GM11168 (cell line): Measurements from ENCODE around the gene SYCE1L.

ENCODE experiments used
- in situ Hi-C: fragments of 300-500 bp; cut with MboI; formaldehyde crosslinking; loops from one replicate; pipeline ENCODE4 v1.12.0; 2022; ENCODE audit warnings: low sequenced_read_pairs; ENCODE audit not compliant: unreplicated experiment

SYCE1L gene

DNA sequence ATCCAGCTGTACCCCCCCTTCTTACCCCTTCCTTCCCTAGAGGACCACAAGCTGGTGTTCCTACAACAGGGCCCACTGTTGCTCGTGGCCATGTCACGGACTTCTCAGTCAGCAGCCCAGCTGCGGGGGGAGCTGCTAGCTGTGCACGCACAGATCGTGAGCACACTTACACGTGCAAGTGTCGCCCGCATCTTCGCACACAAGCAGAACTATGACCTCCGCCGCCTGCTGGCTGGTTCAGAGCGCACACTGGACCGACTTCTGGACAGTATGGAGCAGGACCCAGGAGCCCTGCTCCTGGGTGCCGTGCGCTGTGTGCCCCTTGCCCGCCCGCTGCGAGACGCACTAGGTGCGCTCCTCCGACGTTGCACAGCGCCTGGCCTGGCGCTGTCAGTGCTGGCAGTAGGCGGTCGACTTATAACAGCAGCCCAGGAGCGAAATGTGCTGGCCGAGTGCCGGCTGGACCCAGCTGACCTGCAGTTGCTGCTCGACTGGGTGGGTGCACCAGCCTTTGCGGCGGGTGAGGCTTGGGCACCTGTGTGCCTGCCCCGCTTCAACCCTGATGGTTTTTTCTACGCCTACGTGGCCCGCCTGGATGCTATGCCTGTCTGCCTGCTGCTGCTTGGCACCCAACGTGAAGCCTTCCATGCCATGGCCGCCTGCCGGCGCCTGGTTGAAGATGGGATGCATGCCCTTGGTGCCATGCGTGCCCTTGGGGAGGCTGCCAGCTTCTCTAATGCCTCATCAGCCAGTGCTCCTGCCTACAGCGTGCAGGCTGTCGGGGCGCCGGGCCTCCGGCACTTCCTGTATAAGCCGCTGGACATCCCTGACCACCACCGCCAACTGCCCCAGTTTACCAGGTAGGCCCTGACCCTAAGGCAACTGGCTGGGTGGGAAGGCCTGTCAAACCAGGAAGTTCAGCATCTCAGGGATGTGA, 4.6 kb upstream of the SYCE1L start:
- in situ Hi-C loops, result no loop called here

DNA sequence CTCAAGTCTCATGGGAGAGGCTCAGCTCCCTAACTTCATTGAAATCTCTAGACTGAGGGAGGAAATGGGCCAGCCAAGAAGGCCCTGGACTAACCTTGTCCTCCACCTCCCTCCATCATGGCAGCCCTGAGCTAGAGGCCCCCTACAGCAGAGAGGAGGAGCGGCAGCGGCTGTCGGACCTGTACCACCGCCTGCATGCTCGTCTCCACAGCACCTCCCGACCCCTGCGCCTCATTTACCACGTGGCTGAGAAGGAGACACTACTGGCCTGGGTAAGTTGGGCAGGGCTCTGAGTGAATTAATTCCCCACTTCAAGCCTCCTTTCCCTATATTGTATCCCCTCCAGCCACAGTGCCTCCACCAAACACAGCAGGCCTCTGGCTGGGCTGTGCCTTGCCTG, 3.8 kb upstream of the SYCE1L start:
- in situ Hi-C loops, result no loop called here

DNA sequence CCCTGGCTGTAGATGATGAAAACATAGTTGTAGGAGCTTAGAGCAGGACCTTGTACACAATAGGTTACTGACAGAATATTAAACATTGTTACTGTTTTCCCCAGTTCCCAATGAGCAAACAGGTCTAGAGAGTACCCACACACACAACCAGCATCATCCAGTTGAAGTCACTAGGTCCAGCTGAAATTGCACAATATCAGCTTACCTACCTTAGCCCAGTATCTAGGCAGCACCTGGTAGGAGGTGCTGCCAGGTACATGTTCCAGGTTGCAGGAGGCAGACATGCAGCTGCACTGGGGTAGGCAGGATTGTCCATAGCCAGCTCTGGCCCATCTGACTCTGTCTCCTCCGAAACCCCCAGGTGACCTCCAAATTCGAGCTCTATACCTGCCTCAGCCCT, 1.5 kb upstream of the SYCE1L start:
- in situ Hi-C loops, result no loop called here

- in situ Hi-C loops, result no loop called here
Observed at GRCh38 chr16:77206533-77206932, 7.3 kb downstream of the SYCE1L start.

GRCh38 chr16:77207030-77207429, 7.8 kb downstream of the SYCE1L start:
- in situ Hi-C loops, result no loop called here

DNA sequence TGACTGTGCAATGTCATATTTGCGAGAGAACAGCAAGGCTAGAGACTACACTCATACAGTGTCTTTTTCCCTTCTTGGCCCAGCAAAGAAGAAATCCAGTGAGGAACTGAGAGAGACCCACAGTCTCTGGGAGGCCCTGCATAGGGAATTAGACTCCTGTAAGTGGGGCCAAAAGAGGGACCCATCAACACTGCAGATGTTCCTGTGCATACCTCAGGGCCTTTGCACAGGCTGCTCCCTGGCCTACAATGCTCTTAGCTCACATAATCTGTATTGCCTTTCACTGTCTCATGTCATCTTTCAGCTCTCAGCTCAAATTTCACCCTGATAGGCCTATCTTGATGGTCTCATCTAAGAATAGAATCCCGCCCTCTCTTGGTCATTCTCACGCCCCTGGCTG, 9.2 kb downstream of the SYCE1L start:
- in situ Hi-C loops, result no loop called here

GRCh38 chr16:77211880-77212740, 12.9 kb downstream of the SYCE1L start:
- in situ Hi-C loops, result no loop called here

- in situ Hi-C loops, result no loop called here
Observed at GRCh38 chr16:77212741-77213541, 13.7 kb downstream of the SYCE1L start.

DNA sequence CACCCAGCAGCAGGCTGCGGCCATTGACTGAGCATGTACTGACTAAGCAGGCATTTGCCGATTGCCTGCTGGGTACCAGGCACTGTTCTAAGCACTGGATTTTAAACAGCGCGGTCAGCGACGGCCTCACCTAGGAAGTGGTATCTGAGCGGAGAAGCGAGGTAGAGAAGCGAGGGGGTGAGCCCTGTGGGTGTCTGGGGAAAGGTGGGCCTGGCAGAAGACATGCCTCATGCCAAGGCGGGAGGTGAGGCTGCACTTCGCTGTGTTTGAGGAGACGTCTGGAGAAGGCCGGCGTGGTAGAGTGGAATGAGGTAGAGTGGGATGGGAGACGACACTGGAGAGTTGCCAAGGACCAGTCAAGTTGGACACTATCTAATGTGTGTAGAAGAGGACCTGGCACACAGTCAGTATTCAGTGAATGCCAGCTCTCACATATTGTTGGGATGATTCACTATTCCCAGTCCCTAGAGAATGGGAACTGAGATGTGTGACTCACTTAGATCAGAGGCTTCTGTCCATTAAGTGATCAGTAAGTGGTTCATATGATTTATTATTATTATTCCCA, 14.4 kb downstream of the SYCE1L start:
- in situ Hi-C loops, result no loop called here

DNA sequence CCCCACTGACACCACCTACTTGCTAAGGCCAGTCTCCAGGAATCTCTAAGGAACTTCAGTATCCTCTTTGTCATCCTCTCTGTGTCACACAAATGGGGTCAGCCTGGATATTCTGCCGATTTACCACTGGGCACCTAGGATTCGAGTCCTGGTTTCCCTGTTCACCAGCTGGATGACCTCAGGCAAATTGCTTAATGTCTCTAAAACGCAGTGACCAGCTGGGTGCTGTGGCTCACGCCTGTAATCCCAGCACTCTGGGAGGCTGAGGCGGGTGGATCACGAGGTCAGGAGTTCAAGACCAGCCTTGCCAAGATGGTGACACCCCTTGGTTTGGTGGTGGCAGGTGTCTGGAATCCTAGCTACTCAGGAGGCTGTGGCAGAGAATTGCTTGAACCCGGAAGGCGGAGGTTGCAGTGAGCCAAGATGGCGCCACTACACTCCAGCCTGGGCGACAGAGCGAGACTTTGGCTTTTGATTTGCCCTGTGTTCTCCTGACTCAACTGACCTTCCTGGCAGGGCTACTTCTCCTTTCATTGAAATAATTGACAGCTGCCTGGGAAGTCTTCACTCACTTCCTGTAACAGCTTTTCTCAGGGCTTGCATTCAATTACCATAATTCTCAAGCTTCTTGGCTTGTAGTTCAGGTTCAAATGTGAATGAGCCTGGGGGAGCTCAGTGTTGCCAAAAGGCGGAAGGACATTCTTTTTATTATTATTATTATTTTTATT, 15.4 kb downstream of the SYCE1L start:
- in situ Hi-C loops, result no loop called here

- in situ Hi-C loops, result no loop called here
Observed at GRCh38 chr16:77219437-77219836, 20.2 kb downstream of the SYCE1L start.

DNA sequence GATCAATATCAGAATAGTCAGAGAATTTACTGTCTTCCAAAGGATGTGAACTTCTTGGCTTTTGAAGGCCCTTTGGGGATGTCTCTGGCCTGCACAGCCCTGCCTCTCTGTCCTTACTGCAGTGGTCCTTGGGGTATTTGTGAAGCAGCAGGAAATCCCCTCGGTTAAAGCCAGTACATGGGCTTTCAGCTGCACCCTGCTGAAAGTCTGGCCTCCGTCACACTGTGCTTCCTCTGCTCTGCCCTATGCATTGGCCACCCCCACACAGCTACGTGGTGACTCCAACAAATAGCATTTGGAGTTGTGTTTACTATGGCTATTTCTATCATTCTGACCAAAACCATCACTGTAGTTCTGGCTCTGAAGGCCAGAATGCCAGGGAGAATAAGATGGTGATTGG, 21.2 kb downstream of the SYCE1L start:
- in situ Hi-C loops, result no loop called here

DNA sequence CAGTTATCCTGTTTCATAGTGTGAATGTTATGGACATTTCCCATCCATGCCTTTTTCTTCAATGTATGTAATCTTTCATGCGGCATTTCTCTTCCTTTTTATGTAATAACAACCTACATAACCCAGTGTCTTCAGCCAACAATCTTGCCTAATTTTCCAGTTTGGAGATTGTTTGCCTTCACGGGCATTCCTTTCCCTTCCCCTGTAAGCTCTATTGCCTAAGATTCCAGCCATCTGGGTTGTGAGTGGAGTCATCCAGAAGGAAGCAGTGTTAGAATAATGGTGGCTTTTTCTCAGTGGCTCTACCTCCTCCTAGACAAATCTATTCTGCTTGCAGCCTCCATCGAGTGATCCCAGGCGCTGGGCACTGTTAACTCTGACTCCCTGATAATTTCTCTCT, 22.3 kb downstream of the SYCE1L start:
- in situ Hi-C loops, result no loop called here

- in situ Hi-C loops, result no loop called here
Observed at GRCh38 chr16:77223184-77223583, 24.0 kb downstream of the SYCE1L start.

GRCh38 chr16:77225182-77225581, 26.0 kb downstream of the SYCE1L start:
- in situ Hi-C loops, result loop anchor here (5.0 kb wide), 1 partner anchor 362 kb away; no protein-coding TSS in a partner anchor

DNA sequence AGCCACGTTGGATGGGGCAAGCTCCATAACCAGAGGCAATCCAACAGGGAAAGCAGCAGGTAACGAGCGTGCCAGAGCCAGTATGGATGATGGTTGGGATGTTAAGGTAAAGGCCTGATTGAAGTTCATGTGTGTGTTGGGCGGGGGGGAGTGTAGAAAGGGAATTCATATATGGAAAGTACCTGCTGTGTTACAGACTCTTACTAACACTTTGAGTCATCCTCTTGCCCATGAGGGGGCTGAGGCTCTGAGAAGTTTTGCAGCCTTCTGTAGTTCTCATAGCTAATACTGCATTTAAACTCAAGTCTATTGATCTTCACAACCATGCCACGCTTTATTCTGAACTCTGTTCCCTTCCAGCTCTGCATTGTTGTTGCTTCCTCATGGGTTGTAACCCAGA, 28.5 kb downstream of the SYCE1L start:
- in situ Hi-C loops, result loop anchor here (5.0 kb wide), 1 partner anchor 360 kb away; no protein-coding TSS in a partner anchor

- in situ Hi-C loops, result no loop called here
Observed at GRCh38 chr16:77231047-77231446, 31.8 kb downstream of the SYCE1L start.

DNA sequence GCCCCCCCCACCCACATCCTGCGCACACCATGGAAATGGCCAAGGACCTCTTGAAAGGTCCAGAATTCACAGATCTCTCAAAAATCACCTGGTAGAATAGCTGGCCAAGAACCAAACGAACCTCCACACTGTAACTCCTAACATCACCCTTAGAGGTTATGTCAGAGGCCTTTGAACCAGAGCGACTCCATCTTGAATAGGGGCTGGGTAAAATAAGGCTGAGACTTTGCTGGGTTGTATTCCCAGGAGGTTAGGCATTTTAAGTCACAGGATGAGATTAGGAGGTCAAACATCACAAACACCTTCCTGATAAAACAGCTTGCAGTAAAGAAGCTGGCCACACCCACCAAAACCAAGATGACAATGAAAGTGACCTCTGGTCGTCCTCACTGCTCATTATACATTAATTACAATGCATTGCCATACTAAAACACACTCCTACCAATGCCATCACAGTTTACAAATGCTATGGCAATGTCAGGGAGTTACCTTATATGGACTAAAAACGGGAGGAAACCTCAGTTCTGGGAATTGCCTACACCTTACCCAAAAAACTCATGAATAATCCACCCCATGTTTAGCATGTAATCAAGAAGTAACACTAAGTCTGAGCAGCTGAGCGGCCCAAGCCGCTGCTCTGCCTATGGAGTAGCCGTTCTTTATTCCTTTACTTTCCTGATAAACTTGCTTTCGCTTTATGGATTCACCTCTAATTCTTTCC, 34.8 kb downstream of the SYCE1L start:
- in situ Hi-C loops, result no loop called here

DNA sequence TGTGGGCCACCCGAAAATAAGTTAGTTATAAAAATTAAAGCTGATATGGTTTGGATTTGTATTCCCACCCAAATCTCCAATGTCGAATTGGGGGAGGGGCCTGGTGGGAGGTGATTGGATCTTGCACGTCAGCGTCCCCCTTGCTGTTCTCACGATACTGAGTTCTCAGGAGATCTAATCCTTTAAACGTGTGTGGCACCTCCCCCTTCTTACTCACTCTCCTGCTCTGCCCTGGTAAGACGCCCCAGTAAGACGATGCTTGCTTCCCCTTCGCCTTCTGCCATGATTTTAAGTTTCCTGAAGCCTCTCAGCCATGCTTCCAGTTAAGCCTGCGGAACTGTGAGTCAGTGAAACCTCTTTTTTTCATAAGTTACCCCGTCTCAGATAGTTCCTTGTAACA, 35.4 kb downstream of the SYCE1L start:
- in situ Hi-C loops, result no loop called here
